Large intestine (tissue), 3 donors: ENCODE data around the gene RRAGC. TPM values are rescaled to one million over a fixed set of nuclear protein-coding genes. Genes with fewer than 3 reads are reported as not detected.

ENCODE experiments used
- DNase-seq, 2 donors: peaks; one replicate each; pipeline versions ENCODE4 v3.0.0 to v3.0.0-alpha.2; 2013
- H3K27ac ChIP-seq: one replicate; pipeline ENCODE4 v1.5.1; 2013; ENCODE audit warnings: low read length
- H3K27me3 ChIP-seq: 2 replicates; pipeline ENCODE4 v1.6.1; 2013; ENCODE audit warnings: low read length; ENCODE audit not compliant: control insufficient read depth, insufficient read depth
- H3K36me3 ChIP-seq: 2 replicates; pipeline ENCODE4 v1.6.1; 2013; ENCODE audit warnings: low read length; ENCODE audit not compliant: control insufficient read depth, insufficient read depth
- H3K4me1 ChIP-seq: one replicate; pipeline ENCODE4 v1.6.1; 2013; ENCODE audit warnings: low read length; ENCODE audit not compliant: control insufficient read depth, insufficient read depth
- H3K4me3 ChIP-seq: one replicate; pipeline ENCODE4 v1.5.1; 2013; ENCODE audit warnings: low read length
- H3K9me3 ChIP-seq: one replicate; pipeline ENCODE4 v1.6.1; 2013; ENCODE audit warnings: mild to moderate bottlenecking, low read depth, low read length, moderate library complexity; ENCODE audit not compliant: control insufficient read depth
- WGBS: methylation state at CpG from one replicate; pipeline ENCODE4 v1.1.5; 2013; ENCODE audit warnings: low lambda C conversion rate; ENCODE audit not compliant: insufficient coverage; 5-methylcytosine and 5-hydroxymethylcytosine counted together
- polyA plus RNA-seq: library from polyadenylated mRNA; unstranded; fragments of 120-200 nt; gene quantifications from one replicate; pipeline ENCODE4 v1.2.1, GENCODE V29; 2013

RRAGC gene
- polyA plus RNA-seq, 1 donor, result 28.6 TPM

DNA sequence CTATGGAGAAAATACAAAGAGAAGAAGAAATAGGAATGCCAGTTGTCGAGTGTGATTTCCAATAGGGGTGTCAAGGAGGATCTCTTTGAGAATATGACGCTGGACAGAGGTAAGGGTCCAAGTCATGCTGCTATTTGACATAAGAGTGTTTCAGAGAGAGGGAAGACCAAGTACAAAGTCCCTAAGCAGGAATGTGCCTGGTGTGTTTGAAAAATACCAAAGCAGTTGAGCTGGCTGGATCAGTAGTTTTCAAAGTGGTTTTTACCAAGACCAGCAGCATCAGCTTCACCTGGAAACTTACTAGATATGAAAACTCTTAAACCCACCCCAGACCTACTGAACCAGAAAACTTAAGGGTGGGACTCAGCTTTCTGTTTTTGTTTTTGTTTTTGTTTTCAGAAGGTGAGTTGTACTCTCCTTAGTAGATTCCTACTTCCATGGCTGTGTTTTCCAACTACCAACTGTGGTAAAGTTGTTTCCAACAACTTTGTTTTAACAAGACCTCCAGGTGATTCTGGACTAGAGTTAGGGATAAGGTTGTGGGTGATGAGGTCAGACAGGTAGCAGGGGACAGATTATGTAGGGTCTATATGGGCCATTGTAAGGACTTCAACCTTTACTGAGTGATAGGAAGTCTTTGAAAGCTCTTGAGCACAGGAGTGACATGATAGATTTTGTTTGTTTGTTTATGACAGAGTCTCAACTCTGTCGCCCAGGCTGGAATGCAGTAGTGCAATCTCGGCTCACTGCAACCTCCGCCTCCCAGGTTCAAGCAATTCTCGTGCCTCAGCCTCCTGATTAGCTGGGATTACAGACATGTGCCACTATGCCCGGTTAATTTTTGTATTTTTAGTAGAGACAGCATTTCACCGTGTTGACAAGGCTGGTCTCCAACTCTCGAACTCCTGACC is 29.1 kb upstream of the RRAGC start:
- H3K36me3 ChIP-seq, result no peaks in the 10 kb centered on the region
- DNase-seq, result no peak
- WGBS, result 89% methylated on average over 3 of the region's 9 CpGs

DNA sequence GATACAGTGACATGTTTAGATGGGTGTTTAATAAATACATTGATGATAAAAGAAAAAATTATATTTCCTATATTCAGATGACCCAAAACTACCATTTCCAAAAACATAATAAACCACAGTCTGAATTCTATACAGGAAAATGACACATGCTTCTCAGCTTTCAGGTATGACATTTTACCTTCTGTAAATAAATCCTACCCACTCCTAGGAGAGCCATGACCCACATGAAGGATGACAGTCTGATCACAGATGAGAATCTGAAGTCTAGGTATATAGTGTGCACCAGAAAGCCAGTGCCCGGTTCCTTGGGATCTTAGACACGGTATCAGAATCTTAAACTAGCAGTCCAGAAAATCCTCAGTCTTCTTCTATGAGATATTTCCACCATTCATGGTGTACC is 25.5 kb upstream of the RRAGC start:
- no peaks in the 10 kb centered on the region for H3K4me1 ChIP-seq

More for the DNA sequence above, 29.1 kb upstream of the RRAGC start:
- Histone ChIP-seq H3K27ac (no peak overlapping the region), H3K4me3 (no peak overlapping the region), H3K27me3 (no peaks in the 10 kb centered on the region), H3K4me1 (no peaks in the 10 kb centered on the region), H3K9me3 (no peaks in the 10 kb centered on the region)

DNA sequence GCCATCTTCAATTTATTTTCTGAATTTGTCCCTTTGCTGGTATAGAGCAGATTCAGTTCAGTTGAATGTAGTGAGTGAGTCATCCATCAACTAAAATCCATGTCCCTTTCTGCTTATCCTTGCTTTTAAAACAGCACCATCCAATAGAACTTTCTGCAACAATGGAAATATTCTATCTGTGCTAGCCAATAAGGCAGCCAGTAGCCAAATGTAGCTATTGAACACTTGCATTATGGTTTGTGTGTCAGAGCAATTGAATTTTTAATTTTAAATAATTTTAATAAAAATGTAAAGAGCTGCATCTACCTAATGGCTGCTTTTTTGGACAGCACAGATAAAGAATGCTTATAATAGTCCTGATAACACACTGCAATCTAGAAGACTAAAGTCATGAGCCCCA is 21.9 kb upstream of the RRAGC start, which contains the start of gene GJA9:
Gene GJA9, minus strand, starts transcription at position 101 of the 400 bp plus-strand sequence. CDS start 5,489 bp downstream, outside the sequence.
- H3K27me3 ChIP-seq, result no peaks in the 10 kb centered on the region
- no peak for DNase-seq
- H3K27ac ChIP-seq, result no peak within 1 kb of the TSS
- H3K4me1 ChIP-seq, result no peaks in the 10 kb centered on the region
- H3K36me3 ChIP-seq, result no peaks in the 10 kb centered on the region
- H3K9me3 ChIP-seq, result no peaks in the 10 kb centered on the region
- no peak within 1 kb of the TSS for H3K4me3 ChIP-seq

More for the DNA sequence above, 25.5 kb upstream of the RRAGC start:
- H3K27me3 ChIP-seq, result no peaks in the 10 kb centered on the region
- no peaks in the 10 kb centered on the region for H3K9me3 ChIP-seq
- no peak overlapping the region for H3K4me3 ChIP-seq
- H3K36me3 ChIP-seq, result no peaks in the 10 kb centered on the region
- no peak for DNase-seq
- WGBS, result no CpG with 5 or more reads among the region's 2 CpGs
- no peak overlapping the region for H3K27ac ChIP-seq

GRCh38 chr1:38875811-38876210 is 16.2 kb upstream of the RRAGC start:
- Histone ChIP-seq H3K36me3 (no peaks in the 10 kb centered on the region), H3K9me3 (no peaks in the 10 kb centered on the region), H3K4me3 (no peak overlapping the region), H3K27ac (no peak overlapping the region), H3K4me1 (no peaks in the 10 kb centered on the region), H3K27me3 (no peaks in the 10 kb centered on the region)
- DNase-seq, result no peak
- no CpG with 5 or more reads among the region's 2 CpGs for WGBS

- no CpG with 5 or more reads among the region's 69 CpGs for WGBS
These were observed 13.7 kb upstream of the RRAGC start, which contains the start of gene MYCBP for GRCh38 chr1:38873027-38873969. Gene MYCBP, minus strand, starts transcription at chr1:38873348. Its CDS starts 43 bp downstream, at chr1:38873305.

DNA sequence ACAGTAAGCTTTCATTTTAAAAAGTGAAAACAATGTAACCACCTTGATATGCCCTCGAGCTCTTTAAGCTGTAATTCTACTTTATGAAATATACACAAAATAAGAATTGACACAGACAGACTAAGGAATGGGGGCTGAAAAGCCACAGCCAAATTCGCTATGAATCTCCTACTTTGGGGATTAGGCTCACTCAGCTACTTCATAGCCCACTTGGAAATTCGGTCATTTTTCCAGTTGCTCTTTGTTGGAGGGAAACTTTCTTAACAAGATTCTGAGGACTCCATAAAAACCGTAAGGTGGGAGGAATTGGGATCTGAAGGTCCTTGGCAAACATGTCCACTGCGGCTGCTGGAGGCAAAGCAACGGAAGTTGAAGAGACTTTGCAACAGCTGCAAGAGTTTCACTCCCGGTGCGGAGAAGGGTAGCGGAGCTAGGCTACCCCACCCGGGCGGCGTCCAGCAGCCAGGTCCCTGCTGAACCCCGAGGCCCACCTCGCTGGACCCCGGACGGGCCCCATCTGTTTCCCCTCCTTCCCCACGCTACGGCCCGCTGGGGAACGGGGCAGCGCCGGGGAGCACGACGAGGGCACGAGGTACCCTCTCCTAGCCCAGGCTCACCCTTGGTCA is 12.9 kb upstream of the RRAGC start:
- DNase-seq, result peak in 1 of 2 donors; percentile 25
- no CpG with 5 or more reads among the region's 25 CpGs for WGBS
- H3K4me1 ChIP-seq, result no peaks in the 10 kb centered on the region
- H3K27ac ChIP-seq, result no peak overlapping the region
- no peaks in the 10 kb centered on the region for H3K9me3 ChIP-seq
- H3K27me3 ChIP-seq, result no peaks in the 10 kb centered on the region
- H3K4me3 ChIP-seq, result peak overlapping the region; percentile 92
- H3K36me3 ChIP-seq, result no peaks in the 10 kb centered on the region

More at GRCh38 chr1:38873027-38873969, 13.7 kb upstream of the RRAGC start, which contains the start of gene MYCBP:
- DNase-seq, result peak; percentile 96 to 97
- H3K4me1 ChIP-seq, result no peaks in the 10 kb centered on the region
- H3K27me3 ChIP-seq, result no peaks in the 10 kb centered on the region
- H3K4me3 ChIP-seq, result peak within 1 kb of the TSS; percentile 92
- H3K36me3 ChIP-seq, result no peaks in the 10 kb centered on the region
- H3K9me3 ChIP-seq, result no peaks in the 10 kb centered on the region
- H3K27ac ChIP-seq, result peak within 1 kb of the TSS; percentile 46

DNA sequence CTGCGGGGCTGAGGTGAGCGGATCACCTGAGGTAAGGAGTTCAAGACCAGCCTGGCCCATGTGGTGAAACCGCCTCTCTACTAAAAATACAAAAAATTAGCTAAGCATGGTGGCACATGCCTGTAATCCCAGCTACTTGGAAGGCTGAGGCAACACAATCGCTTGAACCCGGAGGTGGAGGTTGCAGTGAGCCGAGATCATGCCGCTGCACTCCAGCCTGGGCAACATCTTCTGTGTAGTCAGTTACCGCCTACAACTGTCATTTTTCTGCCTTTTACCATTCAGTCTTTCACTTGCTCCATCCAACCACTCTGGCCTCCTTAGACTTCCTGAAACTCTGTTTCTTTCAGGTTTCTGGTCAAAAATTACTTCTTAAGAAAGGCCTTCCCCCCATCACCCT is 11.4 kb upstream of the RRAGC start:
- Histone ChIP-seq H3K4me3 (no peak overlapping the region), H3K36me3 (peaks cover 3% of the 10 kb centered on the region), H3K27ac (no peak overlapping the region), H3K4me1 (no peaks in the 10 kb centered on the region), H3K9me3 (no peaks in the 10 kb centered on the region), H3K27me3 (no peaks in the 10 kb centered on the region)
- no peak for DNase-seq
- 67% methylated on average over 1 of the region's 8 CpGs for WGBS

- WGBS, result 60% methylated on average over 1 of the region's 8 CpGs
- Histone ChIP-seq H3K9me3 (no peaks in the 10 kb centered on the region), H3K27me3 (no peaks in the 10 kb centered on the region), H3K4me3 (no peak overlapping the region), H3K4me1 (no peaks in the 10 kb centered on the region), H3K27ac (no peak overlapping the region), H3K36me3 (peaks cover 8% of the 10 kb centered on the region)
- DNase-seq, result no peak
These were observed 7.6 kb upstream of the RRAGC start for GRCh38 chr1:38867208-38867607.

DNA sequence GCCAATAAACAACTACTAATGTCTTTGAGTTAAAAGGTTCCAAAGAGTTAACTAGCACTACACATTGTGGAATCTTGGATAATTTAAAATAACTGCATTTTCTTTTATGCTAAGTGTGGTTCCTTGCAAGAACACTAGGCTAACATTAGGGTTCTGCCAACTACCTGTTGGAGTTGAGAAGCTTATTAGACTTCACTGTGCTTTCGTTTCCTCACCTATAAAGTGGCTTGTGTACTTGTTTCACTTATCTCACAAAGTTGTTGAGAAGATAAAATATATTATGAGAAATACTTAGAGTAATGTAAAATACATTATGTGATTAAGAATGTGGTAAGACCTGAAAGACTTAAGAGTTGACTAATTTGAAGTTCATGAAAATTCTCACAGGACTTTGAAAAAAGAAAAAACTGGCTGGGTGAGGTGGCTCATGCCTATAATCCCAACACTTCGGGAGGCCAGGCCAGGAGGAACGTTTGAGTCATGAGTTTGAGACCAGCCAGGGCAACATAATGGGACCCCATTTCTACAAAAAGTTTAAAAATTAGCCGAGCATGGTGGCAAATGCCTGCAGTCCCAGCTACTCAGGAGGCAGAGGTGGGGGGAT is 5.6 kb upstream of the RRAGC start:
- H3K9me3 ChIP-seq, result no peaks in the 10 kb centered on the region
- no peak for DNase-seq

More for the DNA sequence above, 5.6 kb upstream of the RRAGC start:
- no peaks in the 10 kb centered on the region for H3K27me3 ChIP-seq
- peaks cover 3% of the 10 kb centered on the region for H3K4me1 ChIP-seq
- H3K27ac ChIP-seq, result no peak overlapping the region
- peaks cover 8% of the 10 kb centered on the region for H3K36me3 ChIP-seq
- WGBS, result 100% methylated on average over 1 of the region's 4 CpGs
- no peak overlapping the region for H3K4me3 ChIP-seq
